HG02981 (cell line): ENCODE results near the gene PLCB4.

Source experiments
- ATAC-seq: cut with Tn5 transposase; IDR thresholded peaks from one replicate; pipeline ENCODE4 v1.9.1; 2021; ENCODE audit warnings: mild to moderate bottlenecking, moderate library complexity; ENCODE audit not compliant: unreplicated experiment

Gene PLCB4

DNA sequence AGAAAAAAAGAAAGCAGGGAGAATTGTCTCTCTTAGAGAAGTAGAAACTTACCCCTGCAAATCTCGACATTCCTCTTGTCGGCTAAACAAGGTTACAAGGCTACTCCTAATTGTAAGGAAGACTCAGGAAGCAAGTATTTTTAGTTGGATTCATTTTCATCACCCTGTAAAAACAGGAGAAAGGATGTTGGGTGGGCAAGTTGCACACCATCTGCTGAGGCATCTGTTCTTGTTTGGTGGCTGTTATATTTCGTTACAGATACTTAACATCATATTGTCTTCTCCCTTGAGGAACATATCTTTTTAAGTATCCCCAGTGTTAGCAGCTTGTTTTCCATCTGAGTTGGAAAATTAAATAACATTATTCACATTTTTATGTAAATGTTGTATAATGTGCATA lies 187.5 kb downstream of the PLCB4 start:
- ATAC-seq = no peak

DNA sequence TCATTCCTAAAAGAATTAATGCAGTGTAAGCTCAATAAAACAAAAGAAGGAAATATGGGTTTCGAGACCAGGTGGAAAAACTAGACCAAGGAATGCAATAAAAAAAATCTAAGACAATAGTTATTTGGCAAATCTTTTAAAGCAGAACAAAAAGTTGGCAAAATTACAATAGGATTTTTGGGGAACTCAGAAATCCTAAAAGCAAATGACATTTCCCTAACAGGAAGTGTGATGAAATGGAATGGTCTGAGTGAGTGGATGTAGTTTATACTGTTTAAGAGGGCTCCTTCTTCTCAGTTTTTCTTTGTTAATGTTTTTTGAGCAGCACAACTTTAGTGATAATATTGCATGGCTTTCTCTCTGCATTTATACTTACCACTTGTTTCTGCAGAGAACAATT lies 190.0 kb downstream of the PLCB4 start:
- no peak for ATAC-seq

DNA sequence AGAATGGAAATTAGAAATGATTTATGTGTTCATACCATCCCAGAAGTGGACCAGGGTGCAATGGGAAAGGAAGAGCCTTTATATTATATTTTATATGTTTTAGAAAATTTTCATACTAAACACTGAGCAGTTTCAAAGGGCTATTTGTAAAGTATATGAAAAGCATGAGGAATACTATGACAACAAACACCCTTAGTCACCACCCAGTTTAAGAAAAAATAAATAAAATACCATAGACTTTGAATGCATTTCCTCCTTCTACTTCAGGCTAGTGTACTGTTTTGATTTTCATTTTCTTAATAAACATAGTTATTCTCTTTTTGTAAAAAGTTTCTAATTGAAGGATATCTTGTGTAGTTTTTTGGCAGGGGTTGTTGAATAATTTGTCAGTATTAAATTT lies 191.1 kb downstream of the PLCB4 start:
- ATAC-seq = no peak

DNA sequence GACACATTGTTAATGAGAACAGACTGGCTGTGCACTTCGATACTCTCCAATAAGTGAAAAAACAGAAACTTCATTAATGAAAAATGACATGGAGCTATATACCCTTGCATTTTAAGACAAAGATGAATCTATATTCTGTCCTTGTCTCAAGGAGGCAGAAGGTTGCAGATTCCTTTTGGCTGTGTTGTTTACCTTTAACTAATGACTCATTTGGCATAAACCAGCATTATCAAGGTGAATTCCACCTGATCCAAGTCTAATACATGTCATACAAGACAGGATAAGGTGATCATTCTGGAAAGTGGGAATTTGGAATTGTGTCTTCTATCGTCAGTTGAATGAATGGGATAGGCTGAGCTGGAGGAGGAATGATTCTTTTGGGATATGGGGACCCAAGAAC lies 192.9 kb downstream of the PLCB4 start:
- ATAC-seq = no peak

DNA sequence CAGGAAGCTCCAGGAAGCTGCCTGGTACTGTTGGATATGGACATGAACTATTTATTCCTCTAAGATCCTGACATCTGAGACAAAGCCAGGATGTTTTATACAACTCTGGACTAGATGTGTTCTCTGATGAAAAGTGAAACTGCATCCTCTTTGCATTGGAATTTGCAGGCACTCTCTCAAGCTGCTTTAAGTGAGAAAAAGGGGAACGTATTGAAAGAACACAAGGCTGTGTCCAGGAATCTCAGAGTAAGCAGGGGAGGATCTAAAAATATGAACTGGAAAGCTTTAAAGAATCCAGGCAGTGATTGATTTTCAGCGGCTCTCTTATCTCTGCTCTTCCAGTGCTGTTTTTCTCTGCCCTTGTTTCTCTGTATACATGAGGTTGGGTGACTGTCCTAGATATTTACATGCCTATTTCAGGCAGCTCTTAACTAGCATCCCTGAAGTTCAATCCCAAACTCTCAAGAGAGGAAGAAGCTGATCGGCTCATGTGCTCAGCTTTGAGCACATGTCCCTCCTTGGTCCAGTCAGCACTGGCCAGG lies 193.8 kb downstream of the PLCB4 start:
- no peak for ATAC-seq

DNA sequence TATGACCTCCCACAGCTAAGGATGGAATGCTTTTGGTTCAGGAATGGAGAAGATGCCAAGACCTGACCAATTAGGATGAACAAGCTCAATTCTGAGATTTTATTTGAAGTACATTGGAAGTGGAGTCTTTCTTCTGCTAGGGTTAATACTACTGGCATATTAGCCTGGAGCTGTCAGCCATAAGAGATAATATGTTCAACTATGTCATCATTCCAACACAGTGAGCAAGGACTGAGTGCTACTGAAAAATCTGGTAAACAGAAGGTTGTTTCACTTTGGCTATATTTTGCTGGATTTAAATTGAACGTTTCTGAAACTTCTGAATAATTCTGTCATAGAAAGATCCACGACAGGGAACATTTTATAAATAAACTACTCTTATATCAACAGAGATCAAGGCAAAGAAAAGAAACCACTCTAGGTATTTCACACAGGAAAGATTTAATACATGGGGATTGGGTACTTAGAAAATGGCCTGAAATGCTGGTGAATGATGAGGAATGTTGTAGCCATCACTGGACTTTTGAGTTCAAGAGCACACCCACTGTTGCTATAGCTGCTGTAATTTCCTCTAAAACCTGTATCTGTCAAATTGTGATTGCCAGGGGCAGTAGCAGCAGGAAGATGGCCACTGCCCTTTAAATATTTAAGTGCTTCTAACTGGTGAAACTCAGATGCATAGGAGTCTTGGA lies 200.5 kb downstream of the PLCB4 start:
- ATAC-seq = no peak

DNA sequence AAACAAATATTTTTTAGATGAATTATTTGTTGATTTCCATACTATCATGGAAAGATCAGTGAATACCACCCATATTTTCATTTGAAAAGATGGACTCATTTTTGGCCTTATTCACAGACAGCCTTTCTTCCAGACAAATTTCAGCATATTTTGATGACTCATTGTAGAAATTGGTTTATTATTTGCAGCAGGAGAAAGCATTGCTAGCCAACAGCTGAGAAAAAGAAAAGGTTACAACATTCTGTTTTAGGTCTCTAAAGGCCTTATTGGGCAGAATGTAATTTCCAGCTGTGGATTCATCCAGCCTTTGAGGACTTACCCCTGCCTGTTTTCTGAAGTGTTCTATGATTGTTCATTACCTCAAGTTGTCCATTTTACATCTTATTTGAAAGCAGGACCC lies 201.9 kb downstream of the PLCB4 start:
- ATAC-seq = no peak

DNA sequence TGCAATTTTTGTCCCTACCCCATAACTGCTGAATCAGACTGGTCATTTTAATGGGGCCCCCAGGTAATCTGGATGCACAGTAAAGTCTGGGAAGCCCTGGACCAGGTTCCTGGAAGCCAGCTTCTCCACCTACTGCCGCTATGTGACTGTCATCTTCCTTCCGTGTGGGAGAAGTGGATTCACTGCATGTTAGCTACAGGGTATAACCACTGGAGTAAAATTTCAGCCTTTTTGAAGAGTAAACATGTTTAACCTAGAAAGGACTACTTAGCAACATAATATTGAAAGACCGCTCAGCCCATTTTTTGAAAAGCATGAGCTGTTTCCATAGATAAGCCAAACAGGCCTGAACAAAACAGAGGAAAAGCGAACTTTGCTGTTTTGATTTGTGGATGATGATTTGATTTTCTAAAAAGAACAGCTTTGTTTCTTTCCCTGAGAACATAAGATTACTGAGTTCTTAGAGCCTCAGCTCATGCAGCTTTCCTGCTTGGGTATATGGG lies 208.1 kb downstream of the PLCB4 start:
- no peak for ATAC-seq

DNA sequence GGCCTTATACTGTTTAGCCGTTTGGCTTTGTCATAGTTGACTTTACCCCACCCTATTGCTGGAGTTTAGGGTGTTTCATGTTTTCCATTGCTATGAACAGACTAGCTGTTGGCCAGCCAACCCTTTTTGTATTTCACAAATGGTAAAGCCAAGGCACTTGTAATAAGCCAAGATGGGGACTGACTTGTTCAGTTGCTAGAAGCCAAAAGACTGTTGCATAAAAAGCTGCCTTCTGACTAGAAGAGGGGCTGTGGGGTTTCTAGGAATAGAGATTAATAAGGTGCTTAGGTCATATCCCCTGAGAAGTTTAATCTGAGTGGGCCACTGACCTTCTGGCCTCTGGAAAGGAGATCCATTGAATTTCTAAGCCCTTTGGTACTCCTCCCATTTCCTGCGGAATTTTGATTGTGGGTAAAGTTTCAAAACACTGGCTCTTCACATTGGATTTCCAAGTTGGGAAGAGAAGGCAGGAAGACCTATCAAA lies 211.1 kb downstream of the PLCB4 start:
- no peak for ATAC-seq

DNA sequence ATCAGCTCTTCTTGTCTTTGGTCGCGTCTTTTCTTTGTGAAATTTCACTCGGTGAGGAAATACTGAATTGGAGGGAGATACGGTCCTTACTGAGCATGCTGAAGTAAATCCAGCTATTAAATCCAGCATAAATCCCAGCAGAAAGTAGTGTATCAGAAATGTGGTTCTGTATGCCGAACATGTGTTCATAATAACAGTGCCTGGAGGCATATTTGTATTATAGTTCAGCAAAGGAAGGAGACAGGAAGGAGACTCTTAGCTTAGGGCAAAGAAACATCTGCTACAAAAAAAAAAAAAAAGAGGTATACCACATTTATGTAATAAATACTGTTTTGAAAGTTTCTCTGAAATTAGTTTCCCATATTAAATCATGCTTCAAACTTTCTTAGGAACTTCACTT lies 211.8 kb downstream of the PLCB4 start:
- no peak for ATAC-seq

DNA sequence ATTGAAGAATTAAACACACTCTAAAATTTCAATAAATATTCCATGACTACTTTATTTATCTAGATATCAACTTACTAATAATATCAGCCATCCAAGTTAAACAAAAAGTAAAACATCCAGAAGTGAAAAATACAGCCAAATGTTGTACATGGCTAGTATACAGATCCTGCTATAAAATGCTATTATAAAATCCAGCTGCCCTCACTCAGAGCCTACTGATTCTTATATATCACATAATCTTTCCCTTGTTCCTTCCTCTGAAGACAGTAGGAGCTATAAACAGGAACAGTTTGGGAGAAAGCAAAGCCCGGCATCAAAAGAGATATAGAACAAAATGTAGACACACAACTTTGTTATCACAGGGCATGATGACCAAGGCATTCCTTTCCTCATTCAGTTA lies 212.9 kb downstream of the PLCB4 start:
- no peak for ATAC-seq

DNA sequence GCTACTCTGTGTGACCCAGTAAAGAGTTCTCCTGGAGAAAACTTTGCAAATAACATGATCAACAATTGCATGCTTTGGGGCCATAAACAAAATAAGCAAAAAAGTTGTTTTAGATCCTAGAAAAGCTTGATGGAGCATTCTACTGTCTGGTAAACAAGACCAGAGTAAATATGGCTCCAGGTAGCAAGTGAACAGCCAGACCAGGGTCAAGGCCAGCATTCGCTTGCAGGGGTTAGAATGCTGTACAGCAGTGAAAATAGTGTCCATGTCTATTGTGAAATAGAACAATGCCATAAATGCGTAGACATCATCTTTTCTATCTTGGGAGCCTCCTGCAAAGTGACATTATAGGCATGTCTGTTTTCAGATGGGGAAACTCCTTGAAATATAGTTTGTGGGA lies 216.7 kb downstream of the PLCB4 start:
- no peak for ATAC-seq

DNA sequence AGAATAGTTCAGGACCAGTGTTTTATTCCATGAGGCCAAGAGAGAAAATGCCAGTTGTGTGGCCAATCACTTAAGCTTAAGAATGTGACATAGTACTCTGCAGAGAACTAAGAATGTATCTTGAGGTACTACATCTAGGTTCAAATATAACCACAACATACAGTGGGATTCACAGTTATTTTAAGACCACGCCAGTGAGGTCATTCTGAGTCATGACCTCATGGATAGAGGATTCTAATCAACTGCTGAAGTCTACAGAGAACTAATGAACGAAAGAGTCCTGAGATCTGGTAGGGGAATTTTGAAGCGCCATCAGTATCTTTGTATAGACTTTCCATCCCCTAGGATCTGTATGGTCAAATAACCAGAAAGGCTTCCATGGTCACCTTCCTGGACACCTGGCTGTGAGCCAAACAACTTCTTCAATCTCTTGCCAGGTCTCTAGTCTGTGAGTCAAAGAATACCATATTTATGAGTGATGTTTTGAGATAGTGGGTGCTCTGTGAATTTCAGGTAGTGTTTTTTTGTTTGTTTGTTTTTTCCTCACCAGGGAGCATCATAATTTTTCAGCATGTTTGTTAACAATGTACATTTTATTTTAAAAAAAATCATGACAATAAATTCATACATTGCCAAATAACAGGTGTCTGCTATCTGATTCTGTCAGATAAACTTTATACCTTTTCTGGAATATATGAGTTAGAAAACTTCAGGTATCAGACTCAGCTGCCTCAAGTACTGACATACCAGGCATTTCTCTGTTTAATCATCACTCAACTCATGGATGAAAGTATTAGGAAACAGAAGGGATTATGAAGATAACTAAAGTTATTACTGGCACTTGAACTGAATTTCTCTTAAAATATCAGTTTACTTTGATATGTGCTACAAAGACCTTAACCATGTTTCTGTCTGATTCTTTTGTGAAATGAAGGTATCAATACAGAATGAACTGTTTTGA lies 217.9 kb downstream of the PLCB4 start:
- no peak for ATAC-seq

DNA sequence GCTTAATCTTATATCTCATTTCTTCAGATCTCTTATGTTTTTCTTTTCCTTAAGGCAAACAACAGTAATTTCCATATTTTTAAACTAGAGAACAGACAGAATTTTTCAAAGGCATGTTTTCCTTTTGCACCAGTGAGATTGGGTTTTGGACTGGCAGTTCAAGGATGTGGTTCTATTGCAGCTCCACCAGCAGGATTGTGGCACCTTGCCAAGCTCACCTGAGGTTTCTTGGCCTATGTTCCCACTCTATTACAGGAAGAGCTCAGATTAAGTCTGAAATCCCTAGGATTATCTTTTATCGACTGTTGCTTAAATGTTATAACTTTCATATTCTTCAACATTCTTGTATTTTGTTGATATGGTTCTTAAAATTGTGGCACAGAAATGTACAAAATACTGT lies 218.9 kb downstream of the PLCB4 start:
- ATAC-seq = no peak

DNA sequence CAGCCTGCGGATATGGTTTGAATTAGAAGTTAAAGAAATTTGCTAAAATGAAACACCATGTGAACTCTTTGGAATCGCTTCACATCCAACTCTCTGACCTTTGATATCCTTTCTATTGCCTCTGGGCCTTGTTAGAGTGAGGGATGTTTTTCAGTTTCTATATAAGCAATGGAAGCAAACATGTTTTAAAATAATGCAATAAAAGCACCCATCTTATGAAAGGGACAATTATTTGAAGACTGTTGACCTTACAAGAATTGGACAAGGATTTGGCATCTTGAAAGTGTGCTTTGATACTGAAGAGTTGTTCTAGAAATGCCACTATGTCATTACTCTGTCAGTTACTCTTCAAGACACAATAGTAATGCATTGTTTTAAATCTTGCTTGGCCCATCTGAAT lies 221.4 kb downstream of the PLCB4 start:
- no peak for ATAC-seq

DNA sequence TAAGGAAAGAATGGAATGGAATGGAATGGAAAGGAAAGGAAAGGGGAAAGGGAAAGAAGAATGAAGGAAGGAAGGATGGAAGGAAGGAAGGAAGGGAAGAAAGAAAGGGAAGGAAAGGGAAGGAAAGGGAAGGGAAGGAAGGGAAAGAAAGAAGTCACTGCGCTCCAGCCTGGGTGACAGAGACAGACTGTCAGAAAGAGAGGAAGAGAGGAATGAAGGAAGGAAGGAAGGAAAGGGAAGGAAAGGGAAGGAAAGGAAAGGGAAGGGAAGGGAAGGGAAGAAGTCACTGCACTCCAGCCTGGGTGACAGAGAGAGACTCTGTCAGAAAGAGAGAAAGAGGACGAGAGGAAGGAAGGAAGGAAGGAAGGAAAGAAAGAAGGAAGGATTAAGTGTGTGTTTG lies 224.3 kb downstream of the PLCB4 start:
- ATAC-seq = no peak

DNA sequence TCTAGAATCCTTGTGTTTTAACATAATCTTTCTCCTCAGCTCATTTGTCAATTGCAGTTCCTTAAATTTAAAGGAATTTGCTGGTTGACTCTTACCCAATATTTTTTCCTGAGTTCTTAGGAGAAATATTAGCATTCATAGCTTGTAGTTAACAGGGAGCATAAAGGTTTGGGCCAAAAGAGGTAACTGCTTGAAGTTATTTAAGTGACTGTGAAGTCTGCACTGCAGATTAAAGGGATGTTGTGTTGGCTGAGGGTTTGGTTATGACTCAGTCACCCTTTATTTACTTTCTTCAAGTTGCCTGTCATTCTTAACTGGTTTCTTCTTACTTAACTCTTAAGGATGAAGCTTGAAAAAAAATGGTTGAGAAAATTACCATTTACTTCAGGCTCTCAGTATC lies 225.2 kb downstream of the PLCB4 start:
- ATAC-seq = no peak

DNA sequence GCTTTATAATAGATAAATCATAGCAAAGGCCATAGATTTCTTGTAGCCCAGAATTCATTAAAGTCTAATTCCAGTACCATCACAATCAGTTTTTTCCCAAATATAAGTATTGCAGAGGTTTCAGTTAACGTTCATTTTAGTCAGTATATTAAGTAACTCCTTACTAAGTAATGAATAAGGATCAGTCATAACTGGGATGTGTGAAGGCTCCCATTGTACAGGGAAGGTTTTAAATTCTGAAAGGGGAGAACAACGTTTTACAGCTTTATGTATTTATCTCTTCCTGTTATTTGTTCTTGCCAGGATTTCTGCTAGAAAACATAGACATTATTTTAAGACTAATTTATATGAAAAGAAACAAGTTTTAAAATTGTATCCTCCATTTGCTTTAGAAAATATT lies 230.0 kb downstream of the PLCB4 start:
- ATAC-seq = no peak

DNA sequence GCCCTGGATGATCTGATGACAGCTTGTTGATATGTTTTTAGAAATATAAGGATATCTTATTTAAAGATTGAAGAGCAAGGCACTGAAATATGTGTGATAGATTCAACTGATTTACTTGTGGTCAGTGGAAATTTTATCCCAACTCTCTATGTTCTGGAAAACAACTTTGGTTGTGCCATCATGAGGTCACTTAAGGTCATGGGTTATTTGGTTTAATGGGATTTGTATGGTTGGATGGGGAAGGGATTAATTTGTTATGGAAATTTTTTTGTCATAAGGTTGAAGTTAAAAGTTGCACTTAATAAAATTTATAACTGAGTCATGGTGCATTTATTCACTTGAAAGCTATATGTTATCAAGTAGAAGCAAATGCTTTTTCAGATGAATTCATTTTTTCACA lies 231.2 kb downstream of the PLCB4 start:
- no peak for ATAC-seq

DNA sequence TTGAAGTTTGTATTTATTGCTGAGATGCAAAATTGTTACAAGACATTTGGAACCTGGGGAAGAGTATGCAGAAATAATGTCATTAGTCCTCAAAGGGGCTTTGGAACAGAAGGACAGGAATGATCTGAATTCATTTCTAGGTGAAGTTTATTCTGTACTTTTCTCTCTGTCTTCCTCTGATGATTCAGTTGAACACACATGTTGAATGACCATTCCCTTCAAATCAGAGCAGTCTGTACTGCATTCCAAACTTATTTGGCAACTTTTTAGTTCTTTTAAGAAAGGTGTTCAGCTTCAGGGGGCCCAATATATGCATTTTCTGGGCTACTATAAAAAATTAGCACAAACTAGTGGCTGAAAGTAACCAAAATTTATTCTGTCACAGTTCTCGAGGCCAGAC lies 231.6 kb downstream of the PLCB4 start:
- ATAC-seq = no peak
